ACHN (cell line): ENCODE data around the gene DST.

ENCODE experiments used
- DNase-seq: peaks from one replicate; pipeline ENCODE4 v3.0.0-alpha.2; 2015
- in situ Hi-C: cut with HindIII; loops from 2 replicates; pipeline ENCODE4 v1.10.0; 2017; ENCODE audit warnings: low sequenced_read_pairs, low pct_ligation_motif_present, low pct_unique_long_range_greater_than_20kb

The DST gene

DNA sequence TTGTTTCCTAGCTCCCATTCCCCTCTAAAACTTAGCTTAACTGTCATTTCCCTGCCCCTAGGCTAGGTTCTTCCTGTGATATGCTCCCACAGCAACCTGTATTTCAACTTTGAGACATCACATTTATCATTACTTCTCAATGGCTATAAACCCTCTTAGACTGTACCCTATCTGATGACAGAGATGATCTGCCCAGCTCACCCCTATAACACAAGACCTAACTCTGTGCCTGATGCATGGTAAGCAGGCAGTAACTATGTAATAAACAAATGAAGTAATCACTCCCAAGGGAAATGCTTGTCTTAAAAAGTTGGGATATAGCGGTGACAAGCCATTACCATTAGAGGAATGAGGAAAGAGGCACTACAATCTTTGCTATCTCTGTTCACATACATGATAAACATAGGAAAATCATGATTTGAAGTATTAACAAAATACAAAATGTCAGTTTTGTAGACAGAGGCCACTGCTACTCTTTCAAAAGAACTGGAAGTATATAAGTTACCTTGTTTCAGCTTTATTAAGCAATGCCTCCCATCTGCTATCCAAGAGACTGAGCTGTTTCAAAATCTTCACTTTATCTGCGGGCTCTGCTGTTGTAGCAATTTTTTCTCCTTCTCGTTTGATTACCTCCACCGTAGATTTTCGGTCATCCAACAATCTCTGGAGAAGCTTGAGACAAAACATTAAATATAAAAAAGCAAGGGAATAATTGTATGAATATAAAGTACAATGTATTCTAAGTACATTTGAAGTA lies 110.7 kb downstream of the DST start:
- no peak for DNase-seq
- in situ Hi-C loops, result no loop called here

DNA sequence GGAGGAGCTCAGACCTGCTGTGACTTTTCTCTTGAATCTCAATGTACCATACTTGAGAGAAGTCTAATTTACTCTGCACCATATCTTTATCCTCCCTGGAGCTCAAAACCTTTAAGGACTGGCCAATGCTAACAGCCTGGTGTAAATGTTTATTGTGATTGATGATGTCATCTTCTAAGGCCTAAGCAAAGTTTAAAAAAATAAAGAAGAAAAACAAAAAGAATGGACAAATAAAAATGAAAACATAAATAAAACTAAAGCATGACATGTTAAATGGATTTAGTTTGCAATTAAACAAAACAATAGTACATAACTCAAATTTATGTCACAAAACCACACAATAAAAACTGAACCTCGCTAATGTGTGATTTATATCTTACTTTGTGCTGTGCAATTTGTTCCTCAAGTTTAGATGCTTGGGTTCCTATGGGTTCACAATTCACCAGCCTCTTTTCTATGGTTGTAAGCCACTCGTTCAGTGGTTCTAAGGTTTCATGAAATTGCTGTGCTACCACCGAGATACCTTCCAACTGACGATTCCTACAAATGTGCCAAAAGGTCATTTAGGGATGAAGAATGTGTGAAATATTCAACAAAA lies 113.0 kb downstream of the DST start:
- in situ Hi-C loops, result no loop called here

DNA sequence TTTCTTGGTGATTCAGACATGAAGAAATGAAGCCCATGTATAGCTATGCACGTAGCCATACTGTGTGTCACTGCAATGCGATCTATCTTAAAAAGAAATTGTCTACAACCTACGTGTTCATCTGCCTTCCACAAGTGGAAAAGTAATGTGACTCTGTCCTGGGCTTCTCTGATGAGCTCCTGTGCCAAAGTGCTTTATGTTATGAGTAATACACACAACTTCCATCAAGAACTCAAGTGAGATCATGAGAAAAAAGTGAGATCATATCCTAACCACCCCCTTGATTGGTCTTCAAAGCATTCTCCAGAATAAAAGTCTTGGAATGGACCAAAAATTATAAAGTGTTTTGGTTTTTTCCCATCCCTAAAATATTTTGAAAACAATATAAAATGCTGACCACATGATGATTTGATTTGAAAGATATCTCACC lies 114.3 kb downstream of the DST start:
- in situ Hi-C loops, result no loop called here

More for the DNA sequence above, 113.0 kb downstream of the DST start:
- DNase-seq, result no peak

DNA sequence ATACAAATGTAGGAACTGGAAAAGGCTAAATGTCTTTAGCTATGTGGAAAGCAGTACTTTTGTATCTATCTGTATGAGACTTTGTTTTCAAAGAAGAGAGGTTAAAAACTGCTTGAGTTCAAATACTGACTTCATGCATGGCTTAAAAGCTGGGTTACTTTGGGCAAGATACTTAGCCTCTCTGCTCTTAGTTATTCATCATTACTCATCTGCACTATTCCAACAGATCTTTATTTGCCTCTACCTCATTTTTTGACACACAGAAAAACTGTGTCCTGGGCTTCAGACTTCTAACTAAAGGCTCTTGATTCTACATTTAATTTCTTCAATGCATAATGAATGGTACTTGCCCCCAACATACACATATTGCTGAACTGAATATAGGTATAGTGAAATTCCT lies 114.8 kb downstream of the DST start:
- in situ Hi-C loops, result no loop called here
- no peak for DNase-seq

More for the DNA sequence above, 114.3 kb downstream of the DST start:
- DNase-seq, result no peak

DNA sequence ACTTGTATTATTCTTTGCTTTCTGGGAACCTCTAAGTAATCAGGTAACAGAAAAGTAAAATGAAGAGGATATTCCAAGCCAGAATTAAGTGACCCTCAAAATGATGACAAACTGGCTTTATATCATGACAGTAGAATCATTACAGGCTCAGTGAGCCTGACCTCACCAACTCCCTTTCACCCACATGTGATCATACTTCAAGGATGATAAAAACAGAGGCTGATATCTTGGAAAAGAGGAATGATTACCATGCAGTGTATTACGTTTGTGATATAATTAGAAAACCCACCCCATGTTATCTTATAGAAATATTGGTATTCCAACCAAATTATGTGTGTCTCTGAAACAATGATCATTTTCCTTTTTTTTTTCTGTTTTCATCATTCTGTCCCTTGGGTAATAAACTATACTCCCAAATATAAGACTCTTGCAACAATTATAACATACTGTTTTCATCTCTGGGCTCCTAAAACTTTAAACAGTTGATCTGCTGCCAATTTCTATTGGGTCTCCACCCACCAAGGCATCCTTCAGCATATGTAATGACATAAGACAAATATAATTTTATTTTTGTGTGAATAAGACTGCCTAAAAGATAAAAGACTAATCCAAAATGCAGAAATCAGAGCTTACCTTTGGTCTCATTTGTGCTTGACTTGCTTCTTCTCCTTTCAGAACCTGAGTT lies 115.7 kb downstream of the DST start:
- DNase-seq, result no peak

DNA sequence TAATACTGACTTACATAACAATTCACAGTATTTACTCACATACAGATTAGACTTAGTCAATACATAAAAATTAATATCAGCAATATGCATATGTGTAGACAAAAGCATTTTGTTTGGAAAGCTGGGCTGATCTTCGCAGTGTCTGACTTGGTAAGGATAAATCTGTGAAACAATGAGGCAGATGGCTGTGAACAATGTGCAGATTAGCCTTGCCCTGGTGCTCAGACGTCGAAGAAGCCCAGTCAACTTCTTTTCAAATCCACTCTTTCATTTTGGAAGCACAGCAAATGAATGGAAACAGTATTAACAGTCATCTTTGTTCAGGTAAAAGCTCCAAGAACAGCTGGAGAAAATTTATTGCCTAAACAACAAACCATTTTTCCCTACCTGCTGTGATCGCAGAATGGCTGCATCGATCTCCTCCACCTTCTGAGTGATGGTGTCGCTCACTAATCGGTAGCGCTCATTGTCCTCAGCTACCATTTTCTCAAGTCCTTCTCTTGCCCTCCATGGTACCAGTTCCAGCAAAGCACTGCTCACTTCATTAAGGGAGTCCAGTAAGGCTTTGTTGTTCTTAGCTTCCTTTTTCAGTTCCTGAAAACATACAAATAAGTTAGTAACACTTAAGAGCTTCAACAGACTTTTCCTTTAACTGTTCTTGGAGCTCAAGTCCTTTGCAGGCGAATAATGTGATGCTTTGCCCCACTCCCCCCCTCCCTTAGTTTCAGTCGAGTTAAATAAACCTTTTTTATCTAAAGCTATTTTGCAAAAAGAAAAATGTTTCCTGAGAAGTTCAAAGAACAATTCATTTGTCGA lies 116.5 kb downstream of the DST start:
- in situ Hi-C loops, result no loop called here
- DNase-seq, result no peak

More for the DNA sequence above, 115.7 kb downstream of the DST start:
- in situ Hi-C loops, result no loop called here

DNA sequence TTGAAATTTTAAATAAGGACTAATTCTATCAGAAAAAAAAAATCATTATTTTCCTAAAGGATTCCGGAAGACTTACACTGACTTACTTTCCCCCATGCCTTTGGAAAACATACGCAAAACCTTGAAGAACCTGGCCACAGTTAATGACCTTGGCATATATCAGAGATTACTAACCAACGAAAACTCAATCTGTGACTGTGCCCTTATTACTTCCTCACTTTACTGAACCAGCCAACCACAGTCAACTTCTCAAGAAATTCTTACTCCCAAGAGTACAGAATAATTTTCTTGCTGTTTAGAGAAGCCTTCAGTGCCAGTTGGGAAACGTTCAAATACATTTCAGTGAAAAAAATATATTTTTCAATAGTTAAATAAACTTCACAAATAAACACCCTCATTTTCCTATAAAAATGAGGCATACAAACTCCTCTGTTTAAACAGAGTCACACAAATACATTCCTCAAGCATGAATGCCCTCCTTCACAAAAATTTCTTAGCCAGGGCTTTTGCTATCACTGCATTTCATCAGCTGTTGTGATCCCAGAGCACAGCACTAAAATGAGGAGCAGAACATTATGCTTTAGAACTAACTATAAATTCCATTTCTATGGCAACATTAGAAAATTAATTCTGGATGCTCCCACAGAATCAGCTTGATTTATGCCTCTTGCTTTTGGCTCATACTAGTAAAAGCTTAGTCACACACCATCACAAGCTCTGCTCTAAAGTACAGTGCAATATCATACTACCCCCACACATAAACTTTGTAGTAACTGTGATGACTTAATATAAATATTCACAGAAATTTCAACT lies 117.6 kb downstream of the DST start:
- no peak for DNase-seq
- in situ Hi-C loops, result no loop called here

DNA sequence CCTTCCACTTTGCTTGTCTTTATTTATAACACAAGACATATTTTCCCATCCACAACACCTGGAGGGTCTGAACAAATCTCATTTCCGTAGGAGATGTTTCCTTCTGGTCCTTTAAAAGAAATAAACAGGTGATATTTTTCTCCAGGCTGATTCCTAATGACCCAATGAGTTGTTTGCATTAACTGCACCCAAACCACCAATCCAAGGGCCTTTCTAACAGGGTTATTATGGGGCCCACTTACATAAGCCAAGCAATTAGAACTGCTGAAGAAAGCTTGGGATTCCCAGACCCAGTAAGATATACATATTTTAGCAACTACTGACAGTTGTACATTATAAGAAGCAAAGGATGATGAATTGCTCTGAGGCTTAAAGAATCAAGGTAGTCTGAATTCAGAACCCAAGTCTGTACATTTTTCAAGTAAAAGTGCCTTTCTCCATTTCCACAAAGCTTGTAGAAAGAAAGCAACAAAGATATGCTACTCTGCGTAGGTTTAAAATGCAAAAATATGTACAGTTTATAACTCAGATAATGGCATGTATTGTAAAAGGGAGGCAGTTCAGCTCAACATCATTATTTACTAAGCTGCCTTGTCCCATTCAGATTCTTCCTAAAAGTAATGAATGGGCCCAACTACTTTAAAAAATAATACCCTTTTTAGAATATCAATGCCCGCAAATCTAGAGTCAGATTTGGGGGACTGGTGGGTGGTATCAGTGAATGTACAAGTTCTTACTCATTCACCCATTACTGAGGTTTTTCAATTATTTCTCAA lies 120.0 kb downstream of the DST start:
- in situ Hi-C loops, result no loop called here
- DNase-seq, result no peak

DNA sequence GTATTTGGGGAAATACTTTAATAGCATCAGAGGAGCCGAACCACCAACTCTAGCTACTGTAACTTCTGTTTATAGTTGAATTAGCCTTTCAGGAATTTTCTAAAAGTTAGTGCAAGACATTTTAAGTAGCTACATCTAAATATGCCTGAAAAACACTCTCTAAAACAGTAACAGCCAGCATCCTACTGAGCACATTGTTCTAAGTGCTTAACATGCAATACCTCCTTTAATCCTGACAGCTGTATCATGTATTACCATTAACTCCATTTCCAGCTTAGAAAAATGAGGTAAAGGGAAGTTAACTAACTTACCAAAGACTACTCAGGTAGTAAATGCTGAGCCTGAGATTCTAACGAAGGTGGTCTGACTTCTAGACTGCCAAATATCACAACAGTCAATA lies 120.7 kb downstream of the DST start:
- no peak for DNase-seq
- in situ Hi-C loops, result no loop called here

DNA sequence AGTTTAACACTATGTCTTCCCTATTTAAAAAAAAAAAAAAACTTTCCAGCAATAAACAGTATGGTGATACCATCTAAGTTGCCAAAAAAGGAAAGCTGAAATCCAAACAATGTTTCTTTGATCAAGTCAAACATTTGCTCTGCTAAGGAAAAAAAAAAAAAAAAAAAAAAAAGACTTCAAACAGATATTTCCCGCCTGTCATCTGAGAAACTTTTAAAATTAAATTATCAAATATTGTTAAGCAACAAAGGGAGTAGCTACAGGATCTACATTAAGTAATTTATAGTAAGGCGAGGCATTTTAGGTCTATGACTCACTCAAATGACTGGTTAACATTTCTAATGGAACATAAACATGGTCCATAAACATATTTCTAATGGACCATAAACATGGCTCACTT lies 121.2 kb downstream of the DST start:
- no peak for DNase-seq
- in situ Hi-C loops, result no loop called here

DNA sequence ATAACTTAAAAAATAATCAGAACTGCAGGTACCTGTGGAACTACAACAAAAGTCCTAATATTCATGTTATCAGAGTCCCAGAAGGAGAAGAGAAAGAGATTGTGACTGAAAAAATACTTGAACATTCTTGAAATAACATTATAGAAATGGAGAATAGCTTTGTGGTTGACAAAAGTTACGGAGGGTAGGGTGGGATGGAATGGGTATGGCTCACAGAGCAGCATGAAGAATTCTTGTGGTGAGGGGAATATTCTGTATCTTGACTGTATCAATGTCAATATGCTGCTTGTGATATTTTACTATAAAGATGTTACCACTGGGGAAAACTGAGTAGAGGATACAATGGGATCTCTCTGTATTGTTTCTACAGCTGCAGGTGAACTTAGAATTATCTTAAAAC lies 122.5 kb downstream of the DST start:
- in situ Hi-C loops, result no loop called here
- DNase-seq, result no peak

DNA sequence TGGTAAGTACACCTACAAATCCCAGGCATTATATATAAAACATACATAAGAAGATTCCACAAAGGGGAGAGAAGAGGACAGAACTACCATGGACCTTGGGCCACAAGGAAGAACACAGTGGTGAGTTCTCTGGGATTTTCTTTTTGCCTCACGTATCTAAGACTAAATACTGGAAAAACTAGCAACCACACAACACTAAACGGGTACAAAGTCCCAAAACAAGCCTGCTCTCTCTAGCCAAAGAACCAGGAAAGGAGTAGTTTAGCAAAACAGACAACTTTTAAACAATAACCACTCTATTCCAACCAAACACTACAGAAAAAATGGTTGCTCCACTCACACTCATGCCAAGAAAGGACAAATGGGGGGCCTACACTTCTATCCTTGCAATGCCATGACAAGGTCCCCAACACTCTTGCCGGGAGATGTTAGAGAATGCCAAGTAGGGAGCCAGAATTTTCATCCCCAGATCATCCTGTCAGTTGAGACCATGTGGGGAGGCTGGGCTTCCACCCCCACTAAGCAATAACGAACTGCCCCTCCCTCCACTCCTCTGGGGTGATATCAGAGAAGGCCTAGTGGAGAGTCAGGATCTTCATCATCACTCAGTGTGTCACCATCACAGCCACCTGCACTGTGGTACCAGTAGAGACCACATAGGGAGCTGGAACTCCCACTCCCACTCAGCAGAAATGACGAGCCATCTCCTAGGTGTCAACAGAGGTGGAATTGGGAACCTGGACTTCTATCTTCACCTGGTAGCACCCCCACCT lies 123.5 kb downstream of the DST start:
- DNase-seq, result no peak

DNA sequence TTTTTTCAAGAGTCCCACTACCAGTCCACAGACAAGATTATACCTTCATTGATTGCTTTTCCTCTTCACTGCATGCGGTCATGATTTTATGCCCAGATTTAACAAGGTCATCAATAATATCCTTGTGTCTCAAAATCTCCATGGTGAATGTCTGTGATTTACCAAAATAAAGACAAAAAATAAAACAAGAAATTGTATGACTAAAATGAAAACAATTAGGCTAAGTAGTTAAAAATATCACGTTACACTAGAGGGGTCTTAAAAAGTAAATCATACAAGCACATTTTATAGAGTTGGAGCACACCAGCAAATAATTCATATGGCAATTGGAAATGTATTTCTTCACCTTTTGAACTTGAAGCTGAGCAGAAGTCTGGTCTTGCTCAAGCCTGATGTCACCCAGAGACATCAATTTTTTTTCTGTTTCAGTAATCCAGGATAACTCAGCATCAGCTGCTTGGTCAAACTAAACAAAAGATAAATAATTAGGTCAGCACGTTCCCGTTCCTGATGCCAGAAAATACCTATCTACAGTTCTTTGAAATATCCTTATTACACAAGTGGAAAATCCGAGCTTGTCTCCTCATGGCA lies 125.4 kb downstream of the DST start:
- no peak for DNase-seq
- in situ Hi-C loops, result no loop called here

More for the DNA sequence above, 123.5 kb downstream of the DST start:
- in situ Hi-C loops, result no loop called here

DNA sequence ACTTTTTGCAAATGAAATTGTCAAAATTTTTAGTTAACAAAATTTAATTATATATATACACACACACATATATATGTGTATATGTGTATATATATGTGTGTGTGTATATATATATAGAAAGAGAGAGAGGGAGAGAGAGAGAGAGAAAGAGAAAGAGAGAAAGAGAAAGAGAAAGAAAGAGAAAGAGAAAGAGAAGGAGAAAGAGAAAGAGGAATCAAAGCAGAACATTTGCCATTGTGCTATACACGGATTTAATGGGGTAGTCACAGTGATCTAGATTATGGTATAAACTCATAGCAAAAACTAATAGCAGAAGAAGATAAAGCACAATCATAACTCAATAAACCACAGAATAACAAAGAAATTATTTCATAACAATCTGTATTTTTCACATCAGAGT lies 126.7 kb downstream of the DST start:
- in situ Hi-C loops, result no loop called here
- DNase-seq, result no peak

DNA sequence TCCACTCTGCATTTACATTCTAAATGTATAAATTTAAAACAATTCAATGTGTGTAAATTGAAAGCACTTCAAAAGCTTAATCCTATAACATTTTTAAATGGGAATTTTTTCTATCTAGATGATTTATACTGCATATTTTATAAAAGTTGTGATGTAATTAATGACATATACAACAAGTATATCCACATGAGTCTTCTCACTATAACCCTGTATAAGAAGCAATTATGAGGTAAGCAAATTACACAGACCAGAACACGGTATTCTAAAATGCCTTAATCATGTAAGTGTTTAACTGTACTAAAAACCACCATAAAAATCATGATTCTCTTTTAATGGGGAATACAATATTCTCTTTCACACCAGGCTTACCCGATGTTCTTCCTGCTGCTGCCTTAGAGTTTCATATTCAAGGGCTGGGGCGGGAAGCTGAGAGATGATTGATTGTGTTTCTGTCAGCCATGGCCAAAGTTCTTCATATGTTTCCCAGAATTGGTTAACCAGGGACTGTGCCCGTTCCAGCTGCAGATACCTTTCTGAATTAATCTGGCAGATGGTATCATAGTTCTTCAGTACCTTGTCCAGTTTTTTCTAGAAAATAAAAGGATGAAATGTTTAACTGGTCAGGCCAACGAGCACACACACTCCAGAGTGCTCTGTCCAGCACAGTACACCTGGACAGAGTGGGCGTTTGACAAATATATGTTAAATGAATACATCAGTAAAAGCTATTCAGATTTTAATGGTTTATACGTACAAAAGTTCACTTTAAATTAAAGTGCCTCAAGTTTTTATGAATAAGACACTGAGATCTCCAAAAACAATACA lies 127.4 kb downstream of the DST start:
- in situ Hi-C loops, result no loop called here
- no peak for DNase-seq

DNA sequence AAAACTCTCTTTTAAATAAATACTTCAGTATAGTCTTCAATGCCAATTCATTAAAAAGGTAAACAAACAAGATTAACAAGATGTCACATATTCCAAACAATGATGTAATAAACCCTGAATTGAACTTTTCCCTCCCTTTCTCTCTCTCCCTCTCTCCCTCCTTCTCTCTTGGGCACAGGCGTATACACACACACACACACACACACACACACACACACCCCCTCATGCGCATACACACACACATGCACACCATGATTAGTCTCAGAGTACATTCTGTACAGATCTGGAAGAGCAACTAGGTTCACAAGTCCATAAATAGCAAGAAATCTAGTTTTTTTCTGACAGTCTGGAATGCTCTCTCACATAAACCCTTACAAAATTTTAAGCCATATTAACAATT lies 128.3 kb downstream of the DST start:
- in situ Hi-C loops, result no loop called here
- no peak for DNase-seq
